GM21528 (cell line): Measurements from ENCODE around the gene STRIP1.
"Not testable (repeated sequence)": the region's sequence is repeated elsewhere in the genome, so short reads cannot be mapped to it uniquely, and the experiment has no call there.

ENCODE experiments used
- ATAC-seq: cut with Tn5 transposase; IDR thresholded peaks from one replicate; pipeline ENCODE4 v1.9.1; 2021; ENCODE audit warnings: mild to moderate bottlenecking, moderate library complexity; ENCODE audit not compliant: unreplicated experiment, low FRiP score

Gene STRIP1

GRCh38 chr1:110008971-110009565 lies 25.4 kb upstream of the STRIP1 start:
- ATAC-seq = no peak

GRCh38 chr1:110011527-110012041 lies 22.8 kb upstream of the STRIP1 start:
- ATAC-seq = peak; percentile 98

GRCh38 chr1:110012100-110012780 lies 22.2 kb upstream of the STRIP1 start:
- ATAC-seq = peak; percentile 71

- no peak for ATAC-seq
Observed at GRCh38 chr1:110017792-110018191, 16.6 kb upstream of the STRIP1 start.

GRCh38 chr1:110018396-110018795 lies 16.0 kb upstream of the STRIP1 start:
- no peak for ATAC-seq

GRCh38 chr1:110019770-110020169 lies 14.7 kb upstream of the STRIP1 start:
- no peak for ATAC-seq

- no peak for ATAC-seq
Observed at GRCh38 chr1:110021285-110021684, 13.1 kb upstream of the STRIP1 start.

- no peak for ATAC-seq
Observed at GRCh38 chr1:110024613-110025012, 9.8 kb upstream of the STRIP1 start.

GRCh38 chr1:110030687-110031086 lies 3.7 kb upstream of the STRIP1 start:
- ATAC-seq = not testable (repeated sequence)

GRCh38 chr1:110032327-110032726 lies 2.1 kb upstream of the STRIP1 start:
- ATAC-seq = no peak

- no peak for ATAC-seq
Observed at GRCh38 chr1:110033421-110033820, 1.0 kb upstream of the STRIP1 start.

- no peak for ATAC-seq
Observed at GRCh38 chr1:110034040-110034450, 379 bp upstream of the STRIP1 start.

GRCh38 chr1:110035236-110035752 lies 870 bp downstream of the STRIP1 start:
- ATAC-seq = peak; percentile 2

GRCh38 chr1:110038271-110038670 lies 3.8 kb downstream of the STRIP1 start:
- no peak for ATAC-seq

GRCh38 chr1:110039641-110040040 lies 5.2 kb downstream of the STRIP1 start:
- no peak for ATAC-seq

- no peak for ATAC-seq
Observed at GRCh38 chr1:110040548-110040947, 6.1 kb downstream of the STRIP1 start.

- no peak for ATAC-seq
Observed at GRCh38 chr1:110043016-110043415, 8.6 kb downstream of the STRIP1 start.

- ATAC-seq = no peak
Observed at GRCh38 chr1:110047463-110047862, 13.0 kb downstream of the STRIP1 start.

GRCh38 chr1:110048240-110048639 lies 13.8 kb downstream of the STRIP1 start:
- no peak for ATAC-seq

GRCh38 chr1:110048923-110049601 lies 14.6 kb downstream of the STRIP1 start:
- ATAC-seq = no peak
